ENCODE data around the gene PAQR8.

DNA sequence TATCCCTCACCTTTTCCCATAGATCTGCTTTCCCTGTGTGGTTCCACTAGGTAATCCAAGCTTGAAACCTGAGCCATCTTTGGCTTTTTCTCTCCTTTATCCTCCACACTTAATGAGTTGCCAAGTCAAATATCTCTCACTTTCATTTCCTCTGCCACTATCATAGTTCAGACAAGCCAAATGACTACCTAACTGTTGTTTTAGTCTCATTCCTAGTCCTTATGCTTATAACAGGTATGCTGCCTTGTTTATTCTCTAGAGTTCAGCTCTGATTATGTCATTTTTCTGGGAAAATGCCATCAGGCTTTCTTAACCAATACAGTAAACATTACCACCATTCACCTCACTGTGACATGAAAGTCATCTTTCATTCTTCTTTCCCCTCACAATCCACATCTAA lies 64.7 kb downstream of the PAQR8 start:
- TF ChIP-seq, protein P1, sequence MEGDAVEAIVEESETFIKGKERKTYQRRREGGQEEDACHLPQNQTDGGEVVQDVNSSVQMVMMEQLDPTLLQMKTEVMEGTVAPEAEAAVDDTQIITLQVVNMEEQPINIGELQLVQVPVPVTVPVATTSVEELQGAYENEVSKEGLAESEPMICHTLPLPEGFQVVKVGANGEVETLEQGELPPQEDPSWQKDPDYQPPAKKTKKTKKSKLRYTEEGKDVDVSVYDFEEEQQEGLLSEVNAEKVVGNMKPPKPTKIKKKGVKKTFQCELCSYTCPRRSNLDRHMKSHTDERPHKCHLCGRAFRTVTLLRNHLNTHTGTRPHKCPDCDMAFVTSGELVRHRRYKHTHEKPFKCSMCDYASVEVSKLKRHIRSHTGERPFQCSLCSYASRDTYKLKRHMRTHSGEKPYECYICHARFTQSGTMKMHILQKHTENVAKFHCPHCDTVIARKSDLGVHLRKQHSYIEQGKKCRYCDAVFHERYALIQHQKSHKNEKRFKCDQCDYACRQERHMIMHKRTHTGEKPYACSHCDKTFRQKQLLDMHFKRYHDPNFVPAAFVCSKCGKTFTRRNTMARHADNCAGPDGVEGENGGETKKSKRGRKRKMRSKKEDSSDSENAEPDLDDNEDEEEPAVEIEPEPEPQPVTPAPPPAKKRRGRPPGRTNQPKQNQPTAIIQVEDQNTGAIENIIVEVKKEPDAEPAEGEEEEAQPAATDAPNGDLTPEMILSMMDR (IDR thresholded peaks at IDR 0.05) = no peak
- no peak for TF ChIP-seq POLR2A (IDR thresholded peaks at IDR 0.05)

All from Peyer's patch (tissue), 4 donors.